HG03457 (cell line): Measurements from ENCODE around the gene SH3RF3.

ENCODE experiments used
- ATAC-seq: cut with Tn5 transposase; IDR thresholded peaks from one replicate; pipeline ENCODE4 v1.9.1; 2021; ENCODE audit warnings: moderate number of reproducible peaks; ENCODE audit not compliant: unreplicated experiment

SH3RF3 gene

DNA sequence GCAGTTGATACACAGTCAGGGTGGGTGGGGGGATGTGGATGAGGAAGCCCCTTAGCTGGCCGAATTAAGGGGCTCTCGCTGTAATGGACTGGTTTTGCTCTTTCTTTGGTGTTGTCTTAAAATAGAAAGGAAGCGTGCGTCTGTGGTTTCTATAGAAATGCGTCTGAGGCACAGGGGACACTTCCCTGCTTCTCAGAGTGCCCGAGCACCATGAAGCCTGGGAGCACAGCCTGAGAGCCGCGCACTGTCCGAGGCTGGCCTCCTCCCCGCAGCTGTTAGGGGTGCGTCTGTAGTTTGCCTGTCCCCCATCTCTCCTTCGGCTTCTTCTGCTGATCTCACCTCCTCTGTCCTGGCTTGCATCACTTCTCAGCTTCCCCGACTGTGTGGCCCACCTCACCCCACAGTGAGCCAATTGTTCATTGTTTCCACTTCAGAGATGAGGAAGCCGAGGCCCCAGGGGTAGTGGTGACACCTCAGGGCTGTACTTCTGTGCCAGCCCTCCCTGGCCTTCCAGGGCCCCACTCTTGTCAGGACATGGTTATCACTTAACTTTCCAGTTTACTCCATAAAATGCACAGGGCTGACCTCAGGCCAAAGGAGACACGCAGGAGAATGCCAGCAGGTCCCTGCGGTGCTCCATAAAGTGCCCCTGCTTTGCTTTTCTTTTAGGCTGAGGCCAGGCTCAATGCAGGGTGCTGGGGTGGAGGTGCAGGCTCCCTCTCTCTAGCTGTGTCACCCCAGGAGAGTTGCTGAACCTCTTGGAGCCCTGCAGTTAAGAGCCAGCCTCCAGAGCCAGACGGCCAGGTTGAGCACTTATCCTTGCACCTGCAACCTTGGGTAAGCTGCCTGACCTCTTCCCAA is 274.2 kb downstream of the SH3RF3 start:
- ATAC-seq = no peak

DNA sequence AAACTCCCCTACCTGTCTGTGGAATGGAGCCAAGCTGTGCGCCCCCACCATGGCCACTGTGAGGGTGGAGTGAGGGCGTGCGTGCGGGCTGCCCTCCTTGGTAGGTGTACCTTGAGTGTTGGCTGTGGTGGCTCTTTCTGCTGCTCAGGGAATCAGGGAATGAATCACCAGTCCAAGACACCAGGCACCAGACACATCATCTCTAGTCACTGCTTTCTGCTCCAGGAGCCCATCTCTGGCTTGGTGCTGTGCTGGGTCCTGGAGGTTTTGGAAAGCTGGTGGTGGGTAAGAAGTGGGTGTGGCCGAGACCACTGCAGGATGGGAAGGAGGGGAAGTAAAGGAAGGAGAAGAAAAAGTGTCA is 274.8 kb downstream of the SH3RF3 start:
- no peak for ATAC-seq

DNA sequence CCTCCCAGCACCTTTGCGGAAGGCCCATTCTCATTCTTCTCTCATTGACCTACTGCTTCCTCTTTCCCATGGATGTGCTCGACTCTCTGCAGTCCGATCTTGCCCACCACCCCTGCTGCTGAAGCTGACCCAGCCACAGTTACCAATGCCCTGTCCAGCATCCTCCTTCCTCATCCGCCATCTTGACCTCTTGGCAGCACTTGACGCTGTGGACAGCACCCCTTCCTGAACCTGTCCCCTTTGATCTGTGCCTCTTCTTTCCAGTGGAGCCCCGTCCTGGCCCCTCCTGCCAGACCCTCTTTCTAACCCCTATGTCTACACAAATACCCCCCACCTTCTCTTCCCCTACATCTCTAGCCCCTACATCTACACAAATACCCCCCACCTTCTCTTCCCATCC is 275.7 kb downstream of the SH3RF3 start:
- no peak for ATAC-seq

GRCh38 chr2:109405873-109406272 is 276.9 kb downstream of the SH3RF3 start:
- no peak for ATAC-seq

- ATAC-seq = no peak
Measured at GRCh38 chr2:109406301-109406700, 277.3 kb downstream of the SH3RF3 start.

DNA sequence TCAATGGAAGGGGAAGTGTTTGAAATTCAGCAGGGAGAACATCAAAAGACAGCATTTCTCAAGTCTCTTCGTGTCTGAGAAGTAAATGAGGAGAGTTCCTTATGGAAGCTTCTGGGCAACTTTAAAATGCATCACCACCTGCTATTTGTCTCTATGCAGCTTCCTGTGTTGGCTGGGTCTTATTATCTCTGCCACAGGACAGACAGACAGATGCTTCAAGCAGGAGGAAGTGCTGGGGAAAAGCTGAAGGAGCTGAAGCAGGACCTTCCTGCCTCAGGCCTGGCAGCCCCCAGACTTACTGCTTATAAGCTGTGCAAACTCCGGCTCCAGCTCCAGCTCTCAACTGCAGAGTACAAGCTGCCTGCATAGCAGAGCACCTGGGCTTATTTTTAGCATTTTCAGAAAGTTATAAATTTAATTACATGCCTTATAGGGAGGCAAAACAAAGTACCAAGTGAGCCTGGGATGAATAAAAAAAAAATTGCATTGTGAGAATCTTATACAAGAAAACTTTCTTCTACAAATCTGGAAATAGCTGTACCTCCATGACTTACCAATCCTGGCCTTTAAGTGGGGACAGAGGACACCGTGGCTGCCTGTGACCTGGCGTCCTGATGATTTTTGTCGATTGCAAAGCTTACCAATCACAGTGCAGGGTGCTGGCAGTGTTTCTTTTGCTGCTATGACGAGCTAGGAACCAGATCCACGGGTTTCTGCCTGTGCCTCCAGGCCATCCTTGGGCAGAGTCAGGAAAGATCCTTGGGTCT is 278.5 kb downstream of the SH3RF3 start:
- no peak for ATAC-seq

- no peak for ATAC-seq
Measured at GRCh38 chr2:109408043-109408335, 279.0 kb downstream of the SH3RF3 start.

DNA sequence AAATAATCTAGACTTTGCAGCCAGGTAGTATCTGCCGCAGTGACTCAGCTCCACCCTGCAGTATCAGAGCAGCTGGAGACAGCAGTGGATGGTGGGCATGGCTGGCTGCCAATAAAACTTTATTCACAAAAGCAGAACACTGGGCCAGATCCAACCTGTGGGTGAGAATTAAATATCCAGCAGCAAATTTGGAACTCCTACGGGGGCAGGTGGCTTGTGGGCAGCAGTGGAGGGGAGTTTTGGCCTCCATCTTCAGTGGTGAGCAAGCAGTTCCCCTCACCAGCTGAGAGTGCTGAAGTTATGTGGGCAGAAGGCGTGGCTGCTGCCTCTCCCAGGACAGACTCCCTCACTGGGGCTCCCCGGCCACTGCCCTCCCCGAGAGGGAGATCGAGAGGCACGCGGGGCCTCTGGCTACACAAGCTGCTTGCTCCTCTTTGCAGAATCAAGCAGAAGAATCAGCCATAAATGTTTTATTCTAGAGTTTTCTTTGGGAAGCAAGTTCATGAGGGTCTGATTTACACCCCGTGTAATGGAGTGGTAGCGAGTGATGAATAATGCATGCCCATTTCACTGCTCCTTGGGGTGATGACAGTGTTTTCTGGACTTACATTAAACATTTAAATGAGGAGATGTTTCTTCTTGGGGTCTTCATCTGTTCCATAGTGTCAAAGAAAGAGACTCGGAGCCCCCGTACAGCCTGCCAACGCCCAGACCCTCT is 280.5 kb downstream of the SH3RF3 start:
- no peak for ATAC-seq

DNA sequence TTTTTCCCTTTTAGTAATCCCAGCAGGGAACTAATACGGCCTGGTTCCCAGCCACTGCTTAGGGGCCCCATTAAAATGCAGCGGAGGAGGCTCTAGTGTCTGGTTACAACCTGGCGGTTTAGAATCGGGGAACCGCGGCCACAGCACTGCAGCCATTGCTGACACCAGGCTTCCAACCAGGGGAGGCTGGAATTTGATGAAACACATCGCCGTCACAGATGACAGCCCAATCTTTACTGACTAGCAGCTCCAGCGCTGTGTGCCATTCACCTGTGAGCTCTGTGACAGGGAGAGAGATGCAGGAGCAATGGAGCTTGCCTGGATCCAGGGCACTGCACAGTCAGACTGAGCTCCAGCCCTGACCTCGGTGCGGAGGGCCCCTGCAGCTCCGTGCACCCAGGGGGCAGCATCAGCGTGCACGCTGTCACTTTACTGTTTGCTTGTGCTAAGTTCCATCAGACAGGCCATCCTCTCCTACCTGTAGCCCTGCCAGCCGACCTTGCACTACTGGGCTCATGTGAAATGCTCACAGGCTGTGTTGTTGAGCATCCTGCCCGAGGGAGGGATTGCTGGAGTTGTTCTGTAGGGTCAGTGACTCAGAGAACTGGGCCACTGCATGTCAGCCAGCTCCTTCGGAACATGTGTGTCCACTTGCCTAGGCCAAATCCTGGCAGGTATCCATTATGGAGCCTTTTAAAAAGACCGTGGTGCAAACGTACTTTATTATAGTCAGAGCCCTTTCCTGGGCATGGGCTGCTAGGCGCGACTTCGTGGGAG is 281.2 kb downstream of the SH3RF3 start:
- ATAC-seq = no peak

GRCh38 chr2:109411640-109412325 is 282.8 kb downstream of the SH3RF3 start:
- ATAC-seq = no peak

DNA sequence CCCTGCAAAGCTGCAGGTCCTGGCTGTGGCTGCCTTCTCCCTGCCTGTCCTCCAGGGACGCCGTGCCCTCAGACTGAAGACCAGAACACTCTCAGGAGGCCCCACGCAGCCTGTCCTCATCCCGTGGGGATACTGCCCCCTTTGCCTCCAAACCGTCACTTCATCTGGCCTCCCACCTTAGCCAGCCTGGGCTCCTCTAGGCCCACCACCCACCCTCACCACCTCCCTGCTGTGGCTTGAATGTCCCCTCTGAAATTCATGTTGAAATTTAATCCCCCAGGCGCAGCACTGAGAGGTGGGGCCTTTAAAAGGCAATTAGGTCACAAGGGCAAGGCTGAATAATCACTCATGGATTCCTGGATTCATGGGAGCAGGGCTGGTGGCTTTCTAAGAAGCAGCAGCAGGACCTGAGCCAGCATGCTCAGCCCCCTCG is 286.6 kb downstream of the SH3RF3 start:
- ATAC-seq = no peak

GRCh38 chr2:109417701-109418335 is 288.8 kb downstream of the SH3RF3 start:
- no peak for ATAC-seq

GRCh38 chr2:109418716-109419115 is 289.7 kb downstream of the SH3RF3 start:
- no peak for ATAC-seq

- no peak for ATAC-seq
Measured at GRCh38 chr2:109419171-109419756, 290.3 kb downstream of the SH3RF3 start.

DNA sequence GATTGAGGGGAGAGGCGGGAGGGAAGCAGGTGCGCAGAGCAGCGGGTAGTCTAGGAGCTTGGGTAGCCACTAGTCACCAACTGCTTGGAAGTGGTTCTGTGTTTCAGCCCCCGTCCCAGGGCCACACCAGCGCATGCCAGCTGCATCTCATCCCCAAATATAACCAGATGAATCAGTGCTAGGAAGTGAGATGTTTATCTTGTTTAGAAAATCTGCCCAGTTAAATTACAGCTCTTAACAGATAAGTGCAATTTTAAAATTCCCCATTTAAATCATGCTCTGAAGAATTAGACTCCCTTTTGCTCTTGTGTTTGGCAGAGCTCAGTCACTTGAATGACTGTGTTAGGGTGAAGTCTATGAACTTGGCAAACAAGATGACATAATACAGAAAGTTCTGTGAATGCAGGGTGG is 291.0 kb downstream of the SH3RF3 start:
- ATAC-seq = no peak

- no peak for ATAC-seq
Measured at GRCh38 chr2:109421101-109421500, 292.1 kb downstream of the SH3RF3 start.

DNA sequence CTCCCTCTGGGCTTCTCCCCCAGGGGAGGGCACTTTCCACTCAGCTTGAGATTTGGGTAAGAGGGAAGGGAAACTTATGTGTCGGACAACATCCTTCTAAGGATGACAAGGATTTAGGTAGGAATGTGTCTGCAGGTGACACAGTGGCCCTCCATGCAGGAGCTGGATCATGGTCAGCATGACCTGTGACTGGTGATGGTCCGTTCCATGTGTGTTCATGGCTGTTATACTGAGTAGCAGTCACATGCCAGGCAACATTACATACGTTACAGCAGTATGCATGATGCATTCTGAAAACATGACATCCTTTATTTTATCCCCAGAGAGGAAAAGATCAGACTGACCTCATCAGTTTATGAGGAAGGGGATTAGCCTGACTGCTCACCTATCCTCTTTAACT is 292.6 kb downstream of the SH3RF3 start:
- no peak for ATAC-seq

- ATAC-seq = no peak
Measured at GRCh38 chr2:109422071-109422757, 293.2 kb downstream of the SH3RF3 start.
